Measurements from ENCODE around the gene RALBP1.
"Not testable (repeated sequence)": the region's sequence is repeated elsewhere in the genome, so short reads cannot be mapped to it uniquely, and the experiment has no call there.

The RALBP1 gene

GRCh38 chr18:9455718-9456511 lies 19.4 kb upstream of the RALBP1 start:
- no peak for DNase-seq

- DNase-seq: no peak
These were observed 9.2 kb upstream of the RALBP1 start for GRCh38 chr18:9466127-9466526.

- DNase-seq: no peak
These were observed 8.5 kb upstream of the RALBP1 start for GRCh38 chr18:9466846-9467245.

- DNase-seq: no peak
These were observed 6.3 kb upstream of the RALBP1 start for GRCh38 chr18:9468998-9469397.

GRCh38 chr18:9469685-9470084 lies 5.6 kb upstream of the RALBP1 start:
- DNase-seq: no peak

- DNase-seq: no peak
These were observed 968 bp upstream of the RALBP1 start for GRCh38 chr18:9474108-9474982.

- no peak for DNase-seq
These were observed 604 bp downstream of the RALBP1 start for GRCh38 chr18:9475643-9476591.

- not testable (repeated sequence) for DNase-seq
These were observed 1.6 kb downstream of the RALBP1 start for GRCh38 chr18:9476949-9477348.

- no peak for DNase-seq
These were observed 2.2 kb downstream of the RALBP1 start for GRCh38 chr18:9477509-9477908.

GRCh38 chr18:9478545-9478944 lies 3.2 kb downstream of the RALBP1 start:
- no peak for DNase-seq

- no peak for DNase-seq
These were observed 7.5 kb downstream of the RALBP1 start for GRCh38 chr18:9482790-9483189.

GRCh38 chr18:9483526-9483925 lies 8.2 kb downstream of the RALBP1 start:
- no peak for DNase-seq

- DNase-seq: not testable (repeated sequence)
These were observed 9.5 kb downstream of the RALBP1 start for GRCh38 chr18:9484856-9485255.

- DNase-seq: no peak
These were observed 13.2 kb downstream of the RALBP1 start for GRCh38 chr18:9488538-9488937.

GRCh38 chr18:9494778-9495331 lies 19.5 kb downstream of the RALBP1 start:
- DNase-seq: peak; percentile 26

- no peak for DNase-seq
These were observed 20.2 kb downstream of the RALBP1 start for GRCh38 chr18:9495465-9495864.

GRCh38 chr18:9495916-9496705 lies 20.8 kb downstream of the RALBP1 start:
- DNase-seq: no peak

GRCh38 chr18:9506046-9506792 lies 30.9 kb downstream of the RALBP1 start:
- DNase-seq: no peak

GRCh38 chr18:9507565-9508088 lies 32.3 kb downstream of the RALBP1 start:
- no peak for DNase-seq

GRCh38 chr18:9508446-9509025 lies 33.2 kb downstream of the RALBP1 start:
- DNase-seq: no peak
